ENCODE results near the gene EIF4B.

Gene EIF4B

DNA sequence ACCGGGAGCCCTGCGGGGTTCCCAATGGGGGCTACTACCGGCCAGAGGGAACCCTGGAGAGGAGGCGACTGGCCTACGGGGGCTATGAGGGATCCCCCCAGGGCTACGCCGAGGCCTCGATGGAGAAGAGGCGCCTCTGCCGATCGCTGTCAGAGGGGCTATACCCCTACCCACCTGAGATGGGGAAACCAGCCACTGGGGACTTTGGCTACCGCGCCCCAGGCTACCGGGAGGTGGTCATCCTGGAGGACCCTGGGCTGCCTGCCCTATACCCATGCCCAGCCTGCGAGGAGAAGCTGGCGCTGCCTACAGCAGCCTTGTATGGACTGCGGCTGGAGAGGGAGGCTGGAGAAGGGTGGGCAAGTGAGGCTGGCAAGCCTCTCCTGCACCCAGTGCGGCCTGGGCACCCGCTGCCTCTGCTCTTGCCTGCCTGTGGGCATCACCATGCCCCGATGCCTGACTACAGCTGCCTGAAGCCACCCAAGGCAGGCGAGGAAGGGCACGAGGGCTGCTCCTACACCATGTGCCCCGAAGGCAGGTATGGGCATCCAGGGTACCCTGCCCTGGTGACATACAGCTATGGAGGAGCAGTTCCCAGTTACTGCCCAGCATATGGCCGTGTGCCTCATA is 53.3 kb downstream of the EIF4B start:
- DNase-seq = no peak

DNA sequence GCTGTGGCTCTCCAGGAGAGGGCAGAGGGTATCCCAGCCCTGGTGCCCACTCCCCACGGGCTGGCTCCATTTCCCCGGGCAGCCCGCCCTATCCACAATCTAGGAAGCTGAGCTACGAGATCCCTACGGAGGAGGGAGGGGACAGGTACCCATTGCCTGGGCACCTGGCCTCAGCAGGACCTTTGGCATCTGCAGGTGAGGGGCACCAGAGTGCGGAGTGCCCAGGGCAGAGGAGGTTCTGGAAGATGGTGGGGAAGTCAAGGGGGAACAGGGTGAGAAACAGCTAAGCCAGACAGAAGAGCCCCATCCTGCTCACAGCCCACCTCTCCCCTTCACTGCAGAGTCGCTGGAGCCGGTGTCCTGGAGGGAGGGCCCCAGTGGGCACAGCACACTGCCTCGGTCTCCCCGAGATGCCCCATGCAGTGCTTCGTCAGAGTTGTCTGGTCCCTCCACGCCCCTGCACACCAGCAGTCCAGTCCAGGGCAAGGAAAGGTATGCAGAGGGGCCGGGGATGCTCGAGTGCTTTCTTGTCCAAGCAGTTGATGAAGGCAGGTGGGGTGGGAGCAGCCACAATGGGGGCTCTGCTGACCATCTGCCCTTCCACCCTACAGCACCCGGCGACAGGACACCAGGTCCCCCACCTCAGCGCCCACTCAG is 53.9 kb downstream of the EIF4B start:
- no peak for DNase-seq

DNA sequence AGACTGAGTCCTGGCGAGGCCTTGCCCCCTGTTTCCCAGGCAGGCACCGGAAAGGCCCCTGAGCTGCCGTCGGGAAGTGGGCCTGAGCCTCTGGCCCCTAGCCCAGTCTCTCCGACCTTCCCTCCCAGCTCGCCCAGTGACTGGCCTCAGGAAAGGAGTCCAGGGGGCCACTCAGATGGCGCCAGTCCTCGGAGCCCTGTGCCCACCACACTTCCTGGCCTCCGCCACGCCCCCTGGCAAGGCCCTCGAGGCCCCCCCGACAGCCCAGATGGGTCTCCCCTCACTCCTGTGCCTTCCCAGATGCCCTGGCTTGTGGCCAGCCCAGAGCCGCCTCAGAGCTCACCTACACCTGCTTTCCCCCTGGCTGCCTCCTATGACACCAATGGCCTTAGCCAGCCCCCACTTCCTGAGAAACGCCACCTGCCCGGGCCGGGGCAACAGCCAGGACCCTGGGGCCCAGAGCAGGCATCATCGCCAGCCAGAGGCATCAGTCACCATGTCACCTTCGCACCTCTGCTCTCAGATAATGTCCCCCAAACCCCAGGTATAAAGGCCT is 54.5 kb downstream of the EIF4B start:
- DNase-seq = no peak

DNA sequence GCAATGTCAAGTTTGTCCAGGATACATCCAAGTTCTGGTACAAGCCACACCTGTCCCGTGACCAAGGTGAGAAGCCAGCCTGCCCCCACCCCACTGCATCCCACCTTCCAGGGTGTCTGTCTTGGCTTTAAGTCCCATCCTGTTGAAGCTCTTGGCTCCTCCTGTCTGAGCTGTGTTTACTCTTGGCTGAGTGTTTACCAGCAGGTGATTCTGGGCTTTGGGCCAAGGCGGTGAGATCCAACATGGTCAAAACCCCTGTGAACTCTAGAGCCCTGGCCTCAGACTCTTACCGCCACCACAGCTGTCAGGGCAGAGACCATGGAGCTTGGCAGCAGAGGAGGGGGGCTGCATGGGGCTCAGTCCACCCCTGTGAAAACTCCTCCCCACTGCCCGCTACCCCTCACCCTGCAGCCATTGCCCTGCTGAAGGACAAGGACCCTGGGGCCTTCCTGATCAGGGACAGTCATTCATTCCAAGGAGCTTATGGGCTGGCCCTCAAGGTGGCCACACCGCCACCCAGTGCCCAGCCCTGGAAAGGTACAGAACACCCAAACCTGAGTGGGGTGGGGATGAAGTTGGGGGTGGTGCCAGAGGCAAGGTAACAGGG is 55.3 kb downstream of the EIF4B start:
- DNase-seq = no peak

DNA sequence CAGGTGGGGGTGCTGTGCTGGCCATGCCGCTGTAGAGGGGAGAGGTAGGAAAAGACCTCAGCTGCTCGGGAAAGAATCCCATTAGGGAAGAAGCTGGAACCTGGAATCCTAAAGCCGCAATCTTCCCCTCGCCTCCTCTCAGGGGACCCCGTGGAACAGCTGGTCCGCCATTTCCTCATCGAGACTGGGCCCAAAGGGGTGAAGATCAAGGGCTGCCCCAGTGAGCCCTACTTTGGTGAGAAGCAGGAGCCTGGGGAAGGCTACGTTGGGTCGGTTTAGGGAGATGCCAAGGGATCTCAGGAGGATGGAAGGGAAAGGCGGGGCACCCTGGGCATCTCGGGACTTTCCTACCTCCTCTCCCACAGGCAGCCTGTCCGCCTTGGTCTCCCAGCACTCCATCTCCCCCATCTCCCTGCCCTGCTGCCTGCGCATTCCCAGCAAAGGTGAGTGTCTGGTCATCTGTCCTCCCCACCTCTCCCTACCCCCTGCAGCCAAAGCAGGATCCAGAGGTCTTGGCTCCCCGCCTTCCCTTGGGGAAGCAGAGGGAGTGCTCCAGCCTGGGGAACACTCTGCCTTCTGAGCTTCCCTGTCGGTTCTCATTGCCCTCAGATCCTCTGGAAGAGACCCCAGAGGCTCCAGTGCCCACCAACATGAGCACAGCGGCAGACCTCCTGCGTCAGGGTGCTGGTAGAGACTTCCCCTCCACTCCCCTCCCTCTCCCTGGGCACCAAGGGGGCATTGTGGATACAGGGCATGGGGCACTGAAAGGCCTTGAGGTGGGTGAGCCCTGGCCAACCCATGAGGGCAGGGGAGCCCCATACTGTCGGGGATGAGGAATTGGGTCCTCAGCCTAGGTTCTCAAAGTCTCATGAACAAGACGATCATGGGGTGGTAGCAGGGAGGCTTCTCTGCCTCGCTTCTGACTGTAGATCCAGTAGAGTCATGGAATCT is 56.0 kb downstream of the EIF4B start:
- no peak for DNase-seq

DNA sequence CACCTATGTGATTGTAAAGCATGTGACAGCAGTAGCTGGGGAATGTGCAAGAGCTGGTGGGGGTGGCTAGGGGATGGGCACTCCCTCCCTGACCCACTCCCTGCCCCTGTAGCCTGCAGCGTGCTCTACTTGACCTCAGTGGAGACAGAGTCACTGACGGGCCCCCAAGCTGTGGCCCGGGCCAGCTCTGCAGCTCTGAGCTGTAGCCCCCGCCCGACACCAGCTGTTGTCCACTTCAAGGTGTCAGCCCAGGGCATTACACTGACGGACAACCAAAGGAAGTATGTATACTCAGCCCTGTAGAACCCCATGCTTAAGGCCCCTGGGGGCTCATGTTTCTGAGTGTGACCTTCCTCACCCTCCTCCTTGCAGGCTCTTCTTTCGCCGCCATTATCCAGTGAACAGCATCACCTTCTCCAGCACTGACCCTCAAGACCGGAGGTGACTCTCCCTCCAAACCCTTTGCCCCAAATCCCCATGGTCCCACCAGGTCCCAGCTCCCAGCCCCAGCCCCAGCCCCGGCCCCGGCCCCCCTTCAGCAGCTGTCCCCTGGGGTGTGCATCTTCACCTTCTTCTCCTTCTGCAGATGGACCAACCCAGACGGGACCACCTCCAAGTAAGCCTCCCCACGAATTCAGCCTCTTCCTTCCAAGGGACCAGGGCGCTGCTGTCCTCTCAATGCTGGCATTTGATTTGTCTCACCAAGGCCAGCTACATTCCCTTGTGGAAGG is 56.9 kb downstream of the EIF4B start:
- DNase-seq = no peak

DNA sequence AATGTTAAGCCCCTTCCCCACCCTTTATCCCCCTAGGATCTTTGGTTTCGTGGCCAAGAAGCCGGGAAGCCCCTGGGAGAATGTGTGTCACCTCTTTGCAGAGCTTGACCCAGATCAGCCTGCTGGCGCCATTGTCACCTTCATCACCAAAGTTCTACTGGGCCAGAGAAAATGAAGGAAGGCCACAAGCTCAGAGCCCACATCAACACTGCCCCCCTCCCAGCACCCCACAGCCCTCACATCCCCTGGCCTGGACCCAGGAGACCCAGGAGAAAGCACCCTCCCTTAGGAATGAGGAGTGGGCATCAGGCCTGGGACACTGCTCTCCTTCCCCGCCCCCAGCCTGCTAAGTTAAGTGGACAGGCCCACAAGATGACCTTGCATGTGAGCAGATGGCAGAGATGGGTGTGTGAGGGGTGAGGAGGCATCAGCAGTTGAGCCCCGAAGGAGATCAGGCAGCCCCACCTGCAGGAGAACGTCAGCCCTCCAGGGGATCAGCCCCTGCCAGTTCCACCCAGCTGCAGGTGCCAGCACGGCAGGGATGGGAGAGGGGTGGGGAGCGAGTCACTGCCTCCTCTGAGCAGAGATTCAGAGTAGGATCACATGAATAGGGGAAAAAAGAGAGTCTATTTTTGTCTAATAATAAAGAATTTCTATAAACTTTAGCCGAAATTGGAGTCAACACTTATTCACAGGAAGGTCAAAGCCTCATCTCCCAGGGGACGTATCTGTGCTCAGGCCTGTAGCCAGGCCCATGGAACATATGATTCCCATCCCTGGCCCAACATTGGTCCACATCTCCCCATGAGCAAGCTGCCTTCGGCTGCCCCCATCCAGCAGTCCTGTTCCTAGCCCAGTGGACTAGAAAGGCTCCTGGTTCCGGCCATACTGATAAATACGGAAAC is 57.7 kb downstream of the EIF4B start:
- no peak for DNase-seq

DNA sequence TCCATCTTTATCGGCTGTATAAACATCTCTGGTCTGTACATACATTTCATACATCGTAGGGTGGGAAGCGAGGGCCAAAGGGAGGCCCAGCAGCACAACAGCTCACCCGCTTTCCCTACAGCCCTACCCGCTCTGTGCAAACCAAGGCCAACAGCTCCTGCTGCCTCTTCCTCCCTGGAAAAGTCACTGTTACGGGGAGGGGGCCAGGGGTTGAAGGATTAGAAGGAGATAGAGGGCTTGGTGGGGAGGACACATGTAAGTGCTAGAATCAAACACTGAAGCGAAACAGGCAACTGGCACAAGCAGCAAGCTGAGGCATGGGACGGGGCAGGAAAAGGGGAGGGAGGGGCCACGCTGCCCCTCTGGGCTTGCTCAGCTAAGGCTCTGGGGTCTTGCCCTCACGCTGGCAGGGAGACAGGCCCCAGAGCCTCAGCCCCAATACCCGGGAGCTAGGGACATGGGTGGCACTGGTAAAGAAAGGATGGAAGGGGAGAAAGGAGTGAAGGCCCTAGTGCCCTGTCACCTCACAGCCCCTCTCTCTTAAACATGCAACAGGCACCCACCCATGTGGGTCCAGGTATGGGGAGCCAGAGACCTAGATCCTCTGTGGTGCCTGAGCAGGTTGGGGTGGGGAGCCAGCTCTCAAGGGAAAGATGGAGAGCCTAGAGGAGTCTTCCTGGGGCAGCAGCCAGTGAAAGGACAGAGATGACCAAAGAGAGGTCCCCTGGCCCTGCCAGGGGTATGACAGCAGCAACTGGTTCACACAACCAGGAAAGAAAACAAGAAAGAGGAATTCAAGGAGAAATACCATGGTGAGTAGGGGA is 58.6 kb downstream of the EIF4B start:
- no peak for DNase-seq

DNA sequence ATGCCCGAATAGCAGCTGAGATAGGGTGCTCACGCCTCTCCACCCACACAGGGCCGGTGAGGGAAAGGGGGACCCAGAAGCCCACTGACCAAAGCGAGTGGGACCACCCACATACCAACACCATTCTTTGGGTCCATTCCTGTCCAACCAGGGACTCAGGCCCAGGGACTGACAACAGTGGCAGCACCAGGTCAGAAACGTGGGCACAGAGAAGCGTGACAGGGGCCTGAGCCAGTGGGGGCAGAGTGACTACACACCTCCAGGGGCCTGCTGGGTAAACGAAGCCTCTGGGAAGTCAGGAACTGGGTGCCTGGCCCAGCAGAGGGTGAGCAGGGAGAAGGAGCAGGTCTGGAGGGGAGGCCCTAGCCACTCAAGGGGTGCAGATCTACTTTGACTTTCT is 59.2 kb downstream of the EIF4B start:
- DNase-seq = no peak

DNA sequence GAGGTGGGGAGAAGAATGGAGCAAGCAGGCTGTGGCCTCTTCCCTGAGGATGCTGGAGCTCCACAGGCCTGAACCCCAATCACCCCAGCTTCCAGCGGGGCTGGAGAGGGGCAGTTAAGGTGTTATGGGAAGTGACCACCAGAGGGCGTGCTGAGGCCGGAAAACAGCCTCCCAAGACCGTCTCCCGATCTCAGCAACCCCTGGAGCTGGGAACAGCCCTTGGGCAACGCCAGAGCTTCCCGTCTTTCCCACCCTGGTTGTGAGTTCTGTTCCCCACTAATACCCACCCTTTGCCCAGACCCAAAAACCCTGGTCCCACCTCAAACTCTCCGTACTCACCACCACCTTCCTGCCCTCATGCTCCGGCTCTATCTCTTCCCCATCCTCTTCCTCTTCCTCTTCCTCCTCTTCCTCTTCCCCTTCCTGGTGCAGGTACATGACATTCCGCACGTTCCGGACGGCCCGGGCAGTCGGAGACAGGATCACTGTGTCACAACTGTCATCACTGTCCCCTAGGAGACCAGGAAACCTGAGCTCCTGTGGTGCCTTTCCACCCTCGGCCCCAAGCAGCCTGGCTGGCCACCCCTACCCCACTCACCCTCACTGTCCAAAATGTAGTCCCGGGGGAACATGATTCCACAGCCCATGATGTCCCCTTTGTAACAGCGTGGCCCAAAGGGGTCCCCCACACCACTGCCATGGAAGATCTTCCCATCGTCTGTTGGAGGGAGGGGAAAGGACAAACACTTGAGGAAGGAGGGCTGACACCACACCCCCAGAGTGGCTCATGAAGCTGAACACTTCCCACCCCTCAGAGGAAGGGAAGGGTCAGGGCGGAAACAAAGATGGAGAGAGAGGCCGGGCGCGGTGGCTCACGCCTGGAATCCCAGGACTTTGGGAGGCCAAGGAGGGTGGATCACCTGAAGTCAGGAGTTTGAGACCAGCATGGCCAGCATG is 60.0 kb downstream of the EIF4B start:
- DNase-seq = no peak

DNA sequence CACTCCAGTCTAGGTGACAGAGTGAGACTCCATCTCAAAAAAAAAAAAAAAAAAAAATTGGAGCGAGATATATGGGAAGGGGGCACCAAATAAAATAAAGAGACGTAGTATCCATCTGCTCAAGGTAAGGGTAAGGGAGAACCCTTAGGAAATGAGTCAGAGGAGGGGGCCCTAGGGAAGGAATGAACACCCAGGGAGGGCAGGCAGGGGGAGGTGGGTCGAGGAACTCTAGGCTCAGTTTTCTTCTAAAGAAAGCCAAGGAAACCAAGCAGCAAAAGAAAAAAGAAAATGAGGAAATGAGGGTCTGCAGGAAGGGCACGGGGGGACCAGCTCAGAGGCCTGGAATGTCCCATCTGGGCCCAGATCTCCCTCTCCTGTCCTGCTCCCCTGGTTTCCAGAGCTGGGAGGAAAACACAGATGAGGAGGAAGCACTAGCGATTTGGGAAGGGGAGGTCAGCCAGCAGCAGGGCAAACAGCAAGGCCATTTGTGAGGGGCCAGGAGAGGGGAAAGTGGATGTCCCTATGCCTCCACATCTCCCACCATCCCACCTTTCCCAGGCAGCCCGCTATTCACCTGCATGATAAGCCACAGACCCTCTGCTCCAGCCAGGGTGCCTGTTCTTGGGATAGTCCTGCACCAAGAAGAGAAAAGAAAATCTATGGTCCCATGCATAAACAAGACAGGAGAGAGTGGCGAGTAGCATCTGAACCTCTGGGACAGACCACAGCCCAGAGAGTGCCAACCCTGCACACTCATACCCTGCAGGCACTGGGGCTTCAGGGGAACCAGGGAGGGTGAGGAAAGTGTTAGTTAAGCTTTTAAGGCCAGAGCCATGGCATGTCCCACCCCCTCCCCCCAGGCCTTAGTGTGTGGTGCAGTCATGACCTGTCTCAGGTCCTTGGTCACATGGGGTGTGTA is 61.1 kb downstream of the EIF4B start:
- DNase-seq = no peak

DNA sequence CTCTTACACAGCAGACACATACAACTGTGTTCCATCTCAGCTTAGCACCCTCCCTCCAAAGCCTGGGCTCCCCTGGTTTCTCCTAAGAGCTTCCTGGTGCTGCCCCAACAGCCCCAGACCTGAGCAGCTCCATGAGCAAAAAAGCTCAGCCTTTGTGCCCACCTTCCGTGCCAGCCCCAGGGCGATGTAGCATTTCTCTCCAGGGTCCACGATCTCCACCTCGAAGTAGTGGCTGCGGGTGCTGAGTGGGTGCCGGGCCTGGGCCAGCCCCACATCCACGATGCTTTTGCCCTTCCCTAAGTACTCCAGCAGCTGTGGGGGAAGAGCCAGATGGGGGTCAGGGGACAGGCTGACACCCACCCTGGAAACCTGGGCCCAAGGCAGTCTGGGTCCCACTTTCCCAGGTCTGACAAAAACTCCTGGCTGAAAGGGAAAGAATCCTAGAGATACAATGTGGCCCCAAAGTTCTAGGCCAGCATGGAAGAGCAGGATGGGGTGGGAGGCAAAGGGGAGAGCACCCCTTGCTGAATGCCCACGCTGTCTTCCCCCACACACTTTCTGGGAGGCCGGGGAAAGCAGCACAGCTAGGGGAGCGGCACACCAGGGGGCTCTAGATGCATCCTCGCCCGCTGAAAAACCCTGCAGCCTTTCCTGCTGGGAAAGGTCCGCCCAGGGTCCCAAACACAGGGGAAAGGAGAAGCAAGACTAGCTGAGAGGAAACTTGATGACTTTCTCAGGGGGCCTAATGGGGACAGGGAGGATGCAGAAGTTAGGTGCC is 61.9 kb downstream of the EIF4B start:
- no peak for DNase-seq

DNA sequence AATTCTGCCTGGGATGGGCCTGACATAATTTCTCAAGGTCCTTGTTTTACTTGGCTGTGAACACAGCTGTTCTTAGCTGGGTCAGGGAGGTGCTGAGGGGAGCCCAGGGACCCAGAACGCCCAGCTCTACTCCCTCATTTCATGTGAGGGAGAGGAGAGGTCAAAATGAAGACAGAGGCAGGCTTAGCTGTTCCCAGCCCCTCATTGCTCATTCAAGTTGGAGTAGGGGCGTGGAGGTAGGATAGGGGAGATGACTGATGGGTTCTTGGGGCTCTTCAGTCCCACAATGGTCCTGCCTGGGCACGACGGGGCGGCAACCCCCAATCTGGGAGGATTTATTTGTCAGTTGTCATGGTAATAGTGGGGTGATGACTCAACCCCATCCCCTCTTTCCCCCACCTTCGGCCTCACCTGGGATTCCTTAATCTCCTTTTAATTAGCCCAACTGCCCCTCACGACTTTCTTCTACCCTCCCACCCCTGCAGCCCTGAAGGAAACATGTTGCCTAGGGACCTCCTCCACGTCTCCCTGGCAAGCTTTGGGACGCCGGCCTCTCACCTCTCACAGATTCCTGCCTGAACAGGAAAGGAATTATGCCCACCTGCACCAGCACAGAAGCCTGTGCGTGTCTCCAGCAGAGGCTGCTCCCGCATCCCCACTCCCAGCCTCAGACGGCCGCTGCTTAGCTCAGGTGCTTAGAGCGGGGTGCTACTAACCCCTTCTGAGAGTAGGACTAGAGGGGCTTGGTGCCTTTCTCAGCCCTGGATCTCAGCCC is 62.7 kb downstream of the EIF4B start:
- DNase-seq = no peak

DNA sequence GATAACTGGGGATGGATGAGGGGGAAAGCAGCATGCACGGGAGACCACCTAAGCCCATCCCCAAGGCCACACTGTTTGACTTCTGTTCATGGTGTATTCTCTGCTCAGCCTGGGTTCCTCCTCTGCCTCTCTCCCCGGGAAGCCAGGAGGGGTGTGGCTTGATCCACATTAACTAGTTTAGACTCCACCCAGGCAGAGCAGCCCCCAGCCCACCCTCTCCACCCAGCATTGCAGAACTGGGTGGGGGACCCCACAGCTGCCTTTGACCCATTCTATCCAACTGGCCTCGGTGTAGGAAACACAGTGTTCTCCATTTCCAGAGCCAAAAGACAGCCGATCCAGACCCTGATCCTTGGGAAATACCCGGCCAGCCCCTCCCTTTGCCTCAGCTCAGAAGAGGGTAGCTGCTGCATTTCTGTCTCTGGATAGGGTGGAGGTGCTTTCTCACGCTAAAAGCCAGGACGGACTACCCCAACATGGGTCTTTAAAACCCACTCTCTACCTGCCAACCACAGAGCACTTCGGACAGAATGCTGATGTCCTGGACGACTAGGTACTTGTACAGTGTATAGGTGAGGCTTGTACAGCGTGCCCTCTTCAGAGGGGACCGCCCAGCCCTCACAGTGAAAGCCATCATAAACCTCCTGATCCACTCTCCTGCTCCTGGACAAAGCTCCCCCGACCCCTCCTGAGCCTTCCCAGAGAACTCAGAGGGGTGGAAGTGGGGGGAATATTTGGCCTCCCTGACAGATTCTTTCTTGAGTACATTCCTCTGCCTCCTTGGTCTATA is 63.6 kb downstream of the EIF4B start:
- DNase-seq = no peak

DNA sequence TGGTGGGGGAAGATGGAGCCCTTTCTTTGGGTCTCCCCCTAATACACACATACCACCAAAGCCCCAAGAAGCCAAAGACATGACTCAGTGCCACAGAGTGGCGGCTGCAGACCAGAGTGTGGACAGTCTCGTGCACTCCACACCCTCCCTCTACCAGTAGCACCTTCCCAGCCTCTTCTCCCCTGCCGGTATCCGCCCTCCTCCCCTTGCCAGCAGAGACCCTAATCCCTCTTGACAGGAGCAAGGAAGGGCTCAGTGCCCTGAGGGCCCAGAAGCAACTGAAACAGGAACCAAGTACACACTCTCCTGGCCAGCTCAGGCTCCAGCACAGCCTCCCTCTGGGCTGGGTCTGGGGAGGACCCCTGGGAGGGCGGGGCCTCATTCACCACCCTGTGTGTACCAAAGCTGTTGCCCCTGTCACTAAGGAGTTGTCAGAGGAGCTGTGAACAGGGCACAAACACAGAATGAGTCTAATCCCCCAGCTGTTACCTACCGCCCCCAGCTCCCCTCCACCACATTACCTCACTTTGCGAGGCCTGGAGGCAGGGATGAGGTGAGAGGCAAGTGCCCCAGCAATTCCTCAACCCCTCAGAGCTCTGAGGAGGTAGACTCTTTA is 64.7 kb downstream of the EIF4B start:
- no peak for DNase-seq
